HT1080 (cell line): ENCODE data around the gene TRIM58. TPM values are rescaled to one million over a fixed set of nuclear protein-coding genes. Genes with fewer than 3 reads are reported as not detected.

ENCODE experiments used
- DNase-seq: peaks from one replicate; pipeline ENCODE4 v3.0.0-alpha.2; 2015; ENCODE audit warnings: low read depth
- total RNA-seq: library from RNA; depleted of rRNA; stranded (reverse); fragments of >200 nt; shearing (Covaris generic); gene quantifications from 2 replicates; pipeline ENCODE4 v1.2.3, GENCODE V29; 2014; rRNA removed

TRIM58 gene
- total RNA-seq, 1 experiment from 2014 or later, result 4.5 TPM

DNA sequence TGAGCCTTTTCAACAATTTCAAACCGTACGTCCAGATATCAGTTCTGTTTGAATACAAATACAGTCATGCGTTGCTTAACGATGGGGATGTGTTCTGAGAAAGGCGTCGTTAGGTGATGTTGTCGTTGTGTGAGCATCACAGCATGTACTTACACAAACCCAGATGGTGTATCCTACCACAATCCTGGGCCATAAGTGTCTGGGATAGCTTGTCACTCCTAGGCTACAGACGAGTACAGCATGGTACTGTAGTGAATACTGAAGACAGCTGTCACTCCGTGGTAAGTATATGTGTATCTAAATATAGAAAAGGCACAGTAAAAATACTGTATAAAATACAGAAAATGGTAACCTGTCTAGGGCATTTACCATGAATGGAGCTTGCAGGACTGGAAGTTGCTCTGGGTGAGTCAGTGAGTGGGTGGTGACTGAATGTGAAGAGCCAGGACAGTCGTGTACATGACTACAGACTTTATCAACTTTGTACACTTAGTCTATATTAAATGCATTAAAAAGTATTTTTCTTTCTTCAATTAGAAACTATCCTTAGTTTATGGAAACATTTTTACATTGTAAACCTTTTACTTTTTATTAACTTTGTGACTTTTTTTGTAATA is 27.9 kb downstream of the TRIM58 start:
- no peak for DNase-seq

GRCh38 chr1:247895163-247895637 is 38.2 kb downstream of the TRIM58 start, which contains the start of gene OR2W3:
Gene OR2W3, plus strand, starts transcription at chr1:247895587. Its CDS starts 0 bp downstream, at chr1:247895587.
- no peak for DNase-seq

GRCh38 chr1:247895976-247896375 is 39.0 kb downstream of the TRIM58 start:
- no peak for DNase-seq

DNA sequence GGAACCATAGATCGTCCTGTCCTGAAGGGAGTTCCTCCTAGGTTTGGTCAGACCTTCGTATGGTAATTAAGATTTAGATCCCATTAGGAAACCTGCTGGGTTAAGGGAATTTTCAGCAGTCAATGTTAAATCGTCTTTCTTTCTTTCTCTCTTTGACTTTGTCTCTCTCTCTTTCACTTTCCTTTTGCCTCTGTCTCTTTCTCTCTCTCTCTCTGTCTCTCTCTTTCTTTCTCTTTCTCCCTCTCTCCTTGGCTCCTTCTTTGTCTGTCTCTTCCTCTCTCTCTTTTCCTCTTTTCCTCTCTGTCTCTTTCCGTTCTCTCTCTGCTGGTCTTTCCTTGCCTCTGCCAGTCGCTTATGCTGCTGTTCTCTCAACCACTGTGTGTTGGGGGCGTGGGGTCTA is 47.1 kb downstream of the TRIM58 start:
- DNase-seq, result no peak

GRCh38 chr1:247905181-247905580 is 48.2 kb downstream of the TRIM58 start:
- no peak for DNase-seq

GRCh38 chr1:247905910-247906503 is 49.0 kb downstream of the TRIM58 start:
- DNase-seq, result no peak

GRCh38 chr1:247906504-247907047 is 49.6 kb downstream of the TRIM58 start:
- DNase-seq, result peak; percentile 76

DNA sequence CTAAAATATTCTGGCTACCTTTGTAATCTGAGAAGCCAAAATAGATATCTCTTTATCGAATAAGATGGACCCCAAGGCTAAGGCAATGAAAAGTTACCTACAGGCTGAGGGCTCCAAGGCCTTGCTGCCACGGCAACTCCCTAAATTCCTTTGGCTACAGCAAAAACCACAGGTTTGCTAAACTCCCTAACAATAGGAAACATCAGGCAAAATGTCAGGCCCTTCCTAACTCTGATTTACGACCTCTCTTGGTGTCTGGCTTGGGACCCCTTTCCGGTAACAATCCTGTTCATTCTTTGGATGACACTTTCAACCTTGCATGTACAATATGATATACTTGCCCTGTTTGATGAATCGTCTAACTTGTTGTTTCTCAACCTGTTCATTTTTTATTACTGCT is 51.8 kb downstream of the TRIM58 start:
- no peak for DNase-seq

GRCh38 chr1:247913786-247914185 is 56.8 kb downstream of the TRIM58 start:
- DNase-seq, result no peak

DNA sequence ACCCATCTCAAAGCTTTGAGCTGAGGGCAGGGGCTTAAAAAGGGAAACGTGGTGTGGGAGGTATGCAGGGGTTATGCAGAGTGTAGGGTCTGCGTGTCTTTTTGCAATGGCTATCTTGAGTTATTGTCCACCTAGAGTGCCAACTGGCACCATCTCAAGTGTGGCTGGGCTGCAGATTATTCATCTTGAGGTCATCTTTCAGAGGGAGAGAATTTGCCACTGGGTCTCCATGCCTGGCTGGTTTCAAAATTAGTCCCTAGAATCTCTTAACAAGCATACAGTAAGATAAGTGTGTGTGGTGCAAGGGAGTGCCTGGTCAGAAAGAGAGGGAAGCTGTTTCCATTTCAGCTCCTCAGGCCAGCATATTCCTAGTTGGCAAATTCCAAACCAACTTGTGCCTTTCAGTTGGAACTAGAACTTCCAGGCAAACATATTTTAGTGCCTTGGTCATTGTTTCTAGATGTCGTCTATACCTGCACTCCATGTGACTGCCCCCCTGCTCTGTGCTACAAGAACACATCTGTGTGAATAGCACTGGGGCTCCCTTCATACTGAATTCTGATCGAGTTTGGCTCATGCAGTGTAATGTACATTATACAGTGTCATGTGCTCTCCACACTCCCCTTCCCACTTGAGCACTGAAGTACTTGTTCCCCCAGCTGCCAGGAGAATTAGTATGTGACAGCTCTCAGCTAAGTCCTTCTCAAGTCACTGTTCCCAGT is 58.1 kb downstream of the TRIM58 start:
- peak; percentile 21 for DNase-seq

- DNase-seq, result no peak
These were observed 63.0 kb downstream of the TRIM58 start, which contains the start of gene OR2T8 for GRCh38 chr1:247919952-247920351. Gene OR2T8, plus strand, starts transcription at chr1:247920252. Its CDS starts 766 bp downstream, at chr1:247921018.

- DNase-seq, result no peak
These were observed 67.0 kb downstream of the TRIM58 start for GRCh38 chr1:247923941-247924340.

- peak; percentile 11 for DNase-seq
These were observed 67.9 kb downstream of the TRIM58 start, which contains the start of gene OR2AJ1 for GRCh38 chr1:247924868-247925267. Gene OR2AJ1, plus strand, starts transcription at chr1:247924889. Its CDS starts 8,880 bp downstream, at chr1:247933769.

Other genes with a start within 250 kb of the TRIM58 start
- gene OR13G1, start 177.4 kb upstream of the TRIM58 start, total RNA-seq, result not detected in 2 replicates
- not detected in 2 replicates for gene OR6F1, start 140.5 kb upstream of the TRIM58 start, total RNA-seq
- not detected in 2 replicates for gene OR14K1, start 118.6 kb upstream of the TRIM58 start, total RNA-seq
- gene OR14A2, start 109.0 kb upstream of the TRIM58 start, total RNA-seq, result not detected in 2 replicates
- not detected in 2 replicates for gene OR1C1, start 96.6 kb upstream of the TRIM58 start, total RNA-seq
- not detected in 2 replicates for gene OR14A16, start 33.1 kb upstream of the TRIM58 start, total RNA-seq
- not detected in 2 replicates for gene OR11L1, start 15.3 kb upstream of the TRIM58 start, total RNA-seq
- 2.0 and 2.2 TPM in 2 replicates for gene OR2W3, start 38.4 kb downstream of the TRIM58 start, total RNA-seq
- gene OR2T8, start 63.1 kb downstream of the TRIM58 start, total RNA-seq, result not detected in 2 replicates
- gene OR2AJ1, start 67.7 kb downstream of the TRIM58 start, total RNA-seq, result not detected in 2 replicates
- not detected in 2 replicates for gene OR2L8, start 91.7 kb downstream of the TRIM58 start, total RNA-seq
- gene OR2AK2, start 108.0 kb downstream of the TRIM58 start, total RNA-seq, result not detected in 2 replicates
- gene OR2L5, start 156.5 kb downstream of the TRIM58 start, total RNA-seq, result not detected in 2 replicates
- not detected in 2 replicates for gene OR2L2, start 172.9 kb downstream of the TRIM58 start, total RNA-seq
- gene OR2L3, start 189.6 kb downstream of the TRIM58 start, total RNA-seq, result not detected in 2 replicates
- not detected in 2 replicates for gene OR2L13, start 238.0 kb downstream of the TRIM58 start, total RNA-seq